ENCODE measurements around the gene SLC30A10.
"Not testable (repeated sequence)": the region's sequence is repeated elsewhere in the genome, so short reads cannot be mapped to it uniquely, and the experiment has no call there.

SLC30A10 gene

DNA sequence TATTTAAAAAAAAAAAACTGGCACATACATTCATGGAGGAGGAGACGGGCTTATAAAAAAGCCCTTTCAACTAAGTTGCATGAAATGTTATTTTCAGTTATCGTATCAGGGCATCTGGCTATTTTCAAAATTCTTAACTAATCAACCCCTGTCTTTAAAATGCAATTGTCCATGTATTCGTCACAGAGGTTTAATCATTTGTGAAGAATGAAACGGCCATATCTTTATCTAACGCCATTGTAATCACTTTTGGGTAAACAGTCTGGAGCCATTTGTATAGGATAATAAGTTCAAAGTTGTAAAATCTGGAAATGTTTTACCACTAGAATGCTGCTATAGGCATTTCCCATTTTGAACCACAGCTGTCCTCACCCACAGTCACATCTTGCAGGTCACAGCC is 30.4 kb downstream of the SLC30A10 start:
- DNase-seq (ENCODE audit: low read depth in 1 of 2, low spot score in 1 of 2): no peak

GRCh38 chr1:219892271-219892670 is 36.1 kb downstream of the SLC30A10 start:
- DNase-seq (ENCODE audit: low read depth in 1 of 2, low spot score in 1 of 2): not testable (repeated sequence)

GRCh38 chr1:219891846-219892245 is 36.5 kb downstream of the SLC30A10 start:
- DNase-seq (ENCODE audit: low read depth in 1 of 2, low spot score in 1 of 2): not testable (repeated sequence)

DNA sequence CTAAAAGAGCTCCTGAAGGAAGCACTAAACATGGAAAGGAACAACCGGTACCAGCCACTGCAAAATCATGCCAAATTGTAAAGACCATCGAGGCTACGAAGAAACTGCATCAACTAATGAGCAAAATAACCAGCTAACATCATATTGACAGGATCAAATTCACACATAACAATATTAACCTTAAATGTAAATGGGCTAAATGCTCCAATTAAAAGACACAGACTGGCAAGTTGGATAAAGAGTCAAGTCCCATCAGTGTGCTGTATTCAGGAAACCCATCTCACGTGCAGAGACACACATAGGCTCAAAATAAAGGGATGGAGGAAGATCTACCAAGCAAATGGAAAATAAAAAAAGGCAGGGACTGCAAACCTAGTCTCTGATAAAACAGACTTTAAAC is 39.7 kb downstream of the SLC30A10 start:
- DNase-seq (ENCODE audit: low read depth in 1 of 2, low spot score in 1 of 2): not testable (repeated sequence)

- no peak for DNase-seq (ENCODE audit: low read depth in 1 of 2, low spot score in 1 of 2)
Observed at GRCh38 chr1:219885680-219886079, 42.7 kb downstream of the SLC30A10 start.

DNA sequence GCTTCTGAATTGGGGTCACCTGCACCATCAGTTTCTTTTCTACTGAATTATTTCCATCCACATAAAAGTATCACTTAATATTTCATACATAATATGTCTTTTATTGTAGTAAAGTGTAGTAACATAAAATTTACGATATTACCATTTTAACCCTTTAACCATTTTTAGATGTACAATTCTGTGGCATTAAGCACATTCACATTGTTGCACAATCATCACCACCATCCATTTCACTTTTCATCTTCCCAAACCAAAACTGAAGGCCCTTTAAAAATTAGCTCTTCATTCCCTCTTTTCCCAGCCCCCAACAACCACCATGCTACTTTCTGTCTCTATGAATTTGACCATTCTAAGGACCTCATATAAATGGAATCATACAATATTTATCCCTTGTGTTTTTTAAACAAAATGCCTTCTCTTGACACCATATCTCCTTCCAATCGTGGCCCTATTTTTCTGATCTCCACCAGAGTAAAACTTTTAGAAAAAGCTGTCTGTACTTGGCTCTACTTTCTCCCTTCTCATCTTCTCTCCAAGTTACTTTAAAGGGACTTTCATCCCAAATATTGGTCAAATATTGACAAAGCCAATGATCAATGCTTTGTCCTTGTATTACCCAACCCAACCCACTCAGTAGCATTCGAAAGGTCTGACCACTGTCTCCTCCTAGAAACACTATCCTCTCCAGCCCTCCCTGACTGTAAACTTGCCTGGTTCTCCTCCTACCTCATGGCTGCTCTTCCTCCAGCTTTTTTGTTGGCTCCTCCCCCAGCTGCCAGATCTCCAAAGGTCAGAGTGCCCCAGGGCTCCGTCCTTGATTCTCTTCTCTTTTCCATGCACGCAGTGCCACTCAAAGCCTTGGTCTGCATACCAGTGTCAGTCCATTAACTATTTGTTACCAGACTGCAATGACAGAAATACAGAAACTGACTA is 44.7 kb downstream of the SLC30A10 start:
- DNase-seq (ENCODE audit: low read depth in 1 of 2, low spot score in 1 of 2): no peak

- DNase-seq (ENCODE audit: low read depth in 1 of 2, low spot score in 1 of 2): no peak
Observed at GRCh38 chr1:219882755-219883154, 45.6 kb downstream of the SLC30A10 start.

- no peak for DNase-seq (ENCODE audit: low read depth in 1 of 2, low spot score in 1 of 2)
Observed at GRCh38 chr1:219882096-219882495, 46.3 kb downstream of the SLC30A10 start.

GRCh38 chr1:219880765-219881457 is 47.4 kb downstream of the SLC30A10 start:
- DNase-seq (ENCODE audit: low read depth in 1 of 2, low spot score in 1 of 2): no peak

- no peak for DNase-seq (ENCODE audit: low read depth in 1 of 2, low spot score in 1 of 2)
Observed at GRCh38 chr1:219876798-219877209, 51.6 kb downstream of the SLC30A10 start.

DNA sequence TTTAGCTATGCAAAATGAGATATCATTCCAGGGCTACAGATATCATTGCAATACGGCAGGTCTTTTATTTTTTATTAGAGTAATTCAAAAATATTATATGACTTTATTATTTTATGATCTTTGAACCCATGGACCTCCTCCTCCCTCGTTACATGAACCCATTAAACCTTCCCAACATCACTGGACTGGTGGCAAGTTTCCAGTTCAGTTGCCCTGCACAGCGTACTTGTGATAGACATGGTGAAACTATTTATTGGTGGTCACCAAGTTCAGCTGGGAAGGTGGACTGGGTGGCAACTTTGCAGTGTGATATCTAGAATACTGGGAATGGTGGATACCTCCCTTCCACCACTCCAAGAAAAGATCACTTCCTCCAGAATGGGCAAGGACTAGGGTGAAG is 52.5 kb downstream of the SLC30A10 start:
- no peak for DNase-seq (ENCODE audit: low read depth in 1 of 2, low spot score in 1 of 2)

DNA sequence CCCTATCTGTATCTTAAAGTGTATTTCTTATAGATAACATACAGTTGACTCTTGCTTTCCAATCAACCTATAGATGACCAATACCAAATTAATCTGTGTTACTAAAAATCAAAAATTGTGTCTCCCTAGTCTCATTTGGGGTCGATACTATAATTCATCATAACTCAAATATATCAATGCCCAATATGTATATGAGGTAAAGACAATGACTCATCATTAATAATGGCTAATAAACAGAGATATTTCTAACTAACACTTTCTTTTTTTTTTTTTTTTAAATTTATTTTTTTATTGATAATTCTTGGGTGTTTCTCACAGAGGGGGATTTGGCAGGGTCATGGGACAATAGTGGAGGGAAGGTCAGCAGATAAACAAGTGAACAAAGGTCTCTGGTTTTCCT is 55.8 kb downstream of the SLC30A10 start:
- not testable (repeated sequence) for DNase-seq (ENCODE audit: low read depth in 1 of 2, low spot score in 1 of 2)

DNA sequence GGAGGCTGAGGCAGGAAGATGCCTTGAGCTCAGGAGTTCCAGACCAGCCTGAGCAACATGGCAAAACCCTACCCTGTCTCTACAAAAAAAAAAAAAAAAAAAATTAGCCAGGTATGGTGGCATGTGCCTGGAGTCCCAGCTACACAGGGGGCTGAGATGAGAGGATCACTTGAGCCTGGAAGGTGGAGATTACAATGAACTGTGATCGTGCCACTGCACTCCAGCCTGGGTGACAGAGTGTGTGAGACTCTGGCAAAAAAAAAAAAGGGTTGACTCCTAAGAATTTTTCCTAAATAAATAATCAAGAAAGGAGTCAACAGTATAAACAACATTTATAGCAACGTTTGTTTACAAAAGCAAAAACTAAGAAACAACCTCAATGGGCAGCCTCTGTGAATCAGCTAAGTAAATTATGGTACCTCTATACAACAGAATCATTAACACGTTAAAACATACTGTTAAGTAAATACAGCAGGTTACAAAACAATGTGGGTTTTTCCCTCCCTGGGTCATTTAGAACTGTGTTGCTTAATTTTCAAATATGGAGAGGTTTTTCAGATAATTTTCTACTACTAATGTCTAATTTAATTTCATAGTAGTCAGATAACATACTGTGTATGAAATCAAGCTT is 56.8 kb downstream of the SLC30A10 start:
- DNase-seq (ENCODE audit: low read depth in 1 of 2, low spot score in 1 of 2): no peak

DNA sequence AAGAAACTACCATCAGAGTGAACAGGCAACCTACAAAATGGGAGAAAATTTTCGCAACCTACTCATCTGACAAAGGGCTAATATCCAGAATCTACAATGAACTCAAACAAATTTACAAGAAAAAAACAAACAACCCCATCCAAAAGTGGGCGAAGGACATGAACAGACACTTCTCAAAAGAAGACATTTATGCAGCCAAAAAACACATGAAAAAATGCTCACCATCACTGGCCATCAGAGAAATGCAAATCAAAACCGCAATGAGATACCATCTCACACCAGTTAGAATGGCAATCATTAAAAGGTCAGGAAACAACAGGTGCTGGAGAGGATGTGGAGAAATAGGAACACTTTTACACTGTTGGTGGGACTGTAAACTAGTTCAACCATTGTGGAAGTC is 59.7 kb downstream of the SLC30A10 start:
- not testable (repeated sequence) for DNase-seq (ENCODE audit: low read depth in 1 of 2, low spot score in 1 of 2)

All from activated CD4-positive, alpha-beta T cell treated with anti-CD3 and anti-CD28 coated beads, Interleukin-2, amount 50 U/mL, for 24 hours (primary cell).